ENCODE measurements around the gene PLB1.

The PLB1 gene

DNA sequence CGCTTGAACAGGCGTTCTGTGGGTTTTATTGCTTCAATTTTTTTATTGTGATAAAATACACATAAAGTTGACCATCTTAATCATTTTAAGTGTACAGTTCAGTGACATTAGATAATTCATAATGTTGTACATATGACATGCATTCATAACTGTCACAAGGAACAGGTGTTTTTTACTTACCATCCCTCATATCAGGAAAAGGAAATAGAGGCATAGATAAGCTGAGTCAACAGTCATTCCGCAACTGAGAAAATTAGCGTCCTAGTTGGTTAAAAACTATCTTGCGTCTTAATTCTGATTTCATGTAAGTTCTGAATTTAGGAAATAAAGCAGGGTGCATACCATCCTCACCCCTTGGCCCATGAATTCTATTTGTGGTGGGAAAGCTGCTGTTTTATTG lies 36.5 kb downstream of the PLB1 start:
- no peak for TF ChIP-seq CTCF (conservative IDR thresholded peaks at IDR 0.05; ENCODE audit: low read depth)
- ChIA-PET POLR2A (ENCODE audit: low non-redundant PET) (no interaction called here), CTCF (no interaction called here)
- no peak overlapping the region for H3K27ac ChIP-seq
- no peak for DNase-seq (ENCODE audit: low spot score)

- no peak for TF ChIP-seq CTCF (conservative IDR thresholded peaks at IDR 0.05; ENCODE audit: low read depth)
- POLR2A ChIA-PET (ENCODE audit: low non-redundant PET): no interaction called here
- CTCF ChIA-PET: no interaction called here
- H3K27ac ChIP-seq: no peak overlapping the region
- no peak for DNase-seq (ENCODE audit: low spot score)
Observed at GRCh38 chr2:28533044-28533680, 37.3 kb downstream of the PLB1 start.

- DNase-seq (ENCODE audit: low spot score): no peak
- no peak for TF ChIP-seq CTCF (conservative IDR thresholded peaks at IDR 0.05; ENCODE audit: low read depth)
- no peak overlapping the region for H3K27ac ChIP-seq
- CTCF ChIA-PET: no interaction called here
- POLR2A ChIA-PET (ENCODE audit: low non-redundant PET): no interaction called here
Observed at GRCh38 chr2:28534817-28535216, 39.0 kb downstream of the PLB1 start.

- TF ChIP-seq CTCF (conservative IDR thresholded peaks at IDR 0.05; ENCODE audit: low read depth): no peak
- no peak overlapping the region for H3K27ac ChIP-seq
- no peak for DNase-seq (ENCODE audit: low spot score)
- ChIA-PET CTCF (interaction anchor here (0.6 kb wide), 1 partner anchor 12 kb away, joined by 3 read pairs; no protein-coding TSS in a partner anchor), POLR2A (ENCODE audit: low non-redundant PET) (no interaction called here)
Observed at GRCh38 chr2:28538134-28538533, 42.3 kb downstream of the PLB1 start.

DNA sequence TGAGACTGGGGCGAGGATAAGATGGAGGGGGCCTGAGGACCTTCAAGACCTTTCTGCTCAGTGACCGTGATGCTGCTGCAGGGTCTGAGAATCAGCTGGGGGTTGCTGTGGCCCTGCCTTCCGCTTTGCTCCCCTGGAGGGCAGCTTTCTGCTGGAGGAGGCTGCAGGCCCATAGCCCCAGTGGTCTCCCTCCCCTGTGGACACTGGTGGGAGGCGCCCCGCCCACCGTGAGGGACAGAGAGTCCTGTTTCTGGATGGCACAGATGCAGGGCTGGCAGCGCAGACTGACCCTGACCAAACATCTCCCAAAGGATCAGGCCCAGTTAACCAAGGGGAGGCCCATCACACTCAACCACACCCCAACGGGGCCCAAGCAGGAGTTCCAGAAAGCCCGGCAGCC lies 42.8 kb downstream of the PLB1 start:
- no peak for DNase-seq (ENCODE audit: low spot score)
- no peak for TF ChIP-seq CTCF (conservative IDR thresholded peaks at IDR 0.05; ENCODE audit: low read depth)
- CTCF ChIA-PET: no interaction called here
- POLR2A ChIA-PET (ENCODE audit: low non-redundant PET): no interaction called here
- H3K27ac ChIP-seq: no peak overlapping the region

GRCh38 chr2:28539118-28539541 lies 43.3 kb downstream of the PLB1 start:
- no peak for DNase-seq (ENCODE audit: low spot score)
- POLR2A ChIA-PET (ENCODE audit: low non-redundant PET): no interaction called here
- TF ChIP-seq CTCF (conservative IDR thresholded peaks at IDR 0.05; ENCODE audit: low read depth): no peak
- CTCF ChIA-PET: interaction anchor here (0.6 kb wide), 2 partner anchors 47 to 170 kb away, joined by 3 to 5 read pairs; no protein-coding TSS in a partner anchor
- H3K27ac ChIP-seq: no peak overlapping the region

Data from RWPE1 (cell line).